GM21786 (cell line): ENCODE results near the gene TMEM147.

Experiments
- ATAC-seq: cut with Tn5 transposase; IDR thresholded peaks from one replicate; pipeline ENCODE4 v1.9.1; 2021; ENCODE audit not compliant: unreplicated experiment

TMEM147 gene, protein sequence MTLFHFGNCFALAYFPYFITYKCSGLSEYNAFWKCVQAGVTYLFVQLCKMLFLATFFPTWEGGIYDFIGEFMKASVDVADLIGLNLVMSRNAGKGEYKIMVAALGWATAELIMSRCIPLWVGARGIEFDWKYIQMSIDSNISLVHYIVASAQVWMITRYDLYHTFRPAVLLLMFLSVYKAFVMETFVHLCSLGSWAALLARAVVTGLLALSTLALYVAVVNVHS

DNA sequence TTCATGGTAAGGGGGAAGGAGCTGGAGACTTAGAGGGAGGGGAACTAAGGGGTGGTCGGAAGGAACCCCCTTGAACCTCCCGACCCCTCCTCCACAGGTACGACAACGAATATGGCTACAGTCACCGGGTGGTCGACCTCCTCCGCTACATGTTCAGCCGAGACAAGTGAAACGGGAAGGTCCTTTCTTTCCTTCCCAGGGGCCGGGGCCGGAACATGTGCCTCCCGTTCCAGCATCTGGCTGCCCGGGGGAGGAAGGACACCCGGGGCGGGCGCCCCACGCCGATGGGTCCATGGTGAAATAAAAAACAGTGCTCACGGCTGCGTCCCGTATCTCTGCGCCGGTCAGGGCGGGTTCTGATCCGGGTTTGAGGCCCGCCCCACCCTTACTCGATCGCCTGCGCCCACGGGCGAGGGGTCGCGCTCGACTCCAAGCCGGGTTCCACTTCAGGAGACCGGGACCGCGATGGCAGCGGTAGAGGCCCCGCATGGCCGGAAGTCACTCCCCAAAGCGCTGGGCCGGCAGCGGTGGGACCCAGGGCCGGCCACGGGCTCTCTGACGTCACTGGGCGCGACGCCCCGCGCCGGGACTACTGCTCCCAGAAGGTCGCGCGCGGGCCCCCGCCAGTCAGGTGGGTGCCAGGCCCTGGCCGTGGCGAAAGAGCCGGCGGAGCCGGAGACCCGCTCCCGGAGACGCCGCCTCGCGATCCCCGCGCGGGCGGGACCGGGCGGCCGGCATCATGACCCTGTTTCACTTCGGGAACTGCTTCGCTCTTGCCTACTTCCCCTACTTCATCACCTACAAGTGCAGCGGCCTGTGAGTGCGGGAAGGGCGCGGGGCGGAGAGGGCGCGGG is at the start of gene TMEM147:
TSS of gene TMEM147 (plus strand) at position 626 of the 854 bp plus-strand sequence. CDS start at position 740, 114 bp downstream.
- ATAC-seq, result peak; percentile 80

DNA sequence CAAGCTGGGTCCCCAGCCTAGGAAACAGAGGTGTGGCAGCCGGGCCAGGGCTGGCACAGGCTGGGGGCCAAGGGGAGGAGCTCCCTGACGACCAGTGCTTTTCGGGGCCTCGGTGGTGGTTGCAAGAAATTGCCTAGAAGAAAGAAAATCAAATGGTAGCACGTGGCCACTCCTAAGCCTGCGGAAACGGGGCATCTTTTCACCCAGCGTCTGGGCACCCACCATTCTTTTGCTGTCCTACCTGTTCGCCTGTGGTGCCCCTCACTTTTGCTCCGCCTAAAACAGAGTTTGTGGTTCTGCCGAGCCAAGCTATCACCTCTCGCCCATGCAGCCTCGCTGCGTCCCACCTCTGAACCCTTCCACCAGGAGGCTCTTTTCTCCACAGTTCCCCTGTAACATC is 48.0 kb upstream of the TMEM147 start:
- no peak for ATAC-seq

DNA sequence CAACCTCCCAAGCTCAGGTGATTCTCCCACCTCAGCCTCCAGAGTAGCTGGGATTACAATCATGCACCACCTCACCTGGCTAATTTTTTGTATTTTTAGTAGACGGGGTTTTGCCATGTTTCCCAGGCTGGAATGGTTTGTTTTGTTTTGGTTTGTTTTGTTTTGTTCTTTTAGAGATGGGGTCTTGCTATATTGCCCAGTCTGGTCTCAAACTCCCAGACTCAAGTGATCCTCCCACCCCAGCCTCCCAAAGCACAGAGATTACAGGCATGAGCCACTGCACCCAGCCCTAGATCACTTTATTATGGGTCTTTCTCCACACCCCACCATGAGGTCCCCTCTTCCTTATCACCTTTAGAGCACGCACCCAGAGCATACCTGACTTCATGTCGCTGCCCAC is 47.2 kb upstream of the TMEM147 start:
- ATAC-seq, result no peak

DNA sequence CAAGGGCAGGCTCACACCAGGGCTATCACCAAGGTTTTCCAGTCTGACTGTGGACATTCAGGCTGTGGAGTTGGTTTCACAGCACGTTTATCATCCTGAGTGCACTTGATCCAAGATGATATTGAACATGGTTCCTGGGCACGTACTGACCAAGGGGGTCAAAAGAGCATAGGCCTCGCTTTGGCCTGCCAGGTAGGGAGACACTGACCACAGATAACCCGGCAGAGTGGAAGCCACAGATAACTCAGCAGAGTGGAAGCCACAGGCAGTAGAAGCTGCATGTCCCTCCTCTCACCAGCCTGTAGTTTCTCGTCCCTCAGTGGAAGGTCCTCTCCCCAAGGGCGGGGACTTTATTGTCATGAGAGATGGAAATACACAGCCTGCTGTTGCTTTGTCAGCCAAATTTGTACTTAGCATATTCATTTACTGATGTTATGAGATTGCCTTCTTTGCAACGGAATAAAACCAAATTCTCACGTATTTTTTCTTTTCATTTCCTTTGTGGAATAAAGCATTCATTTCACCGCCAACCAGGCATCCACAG is 46.4 kb upstream of the TMEM147 start:
- ATAC-seq, result no peak

DNA sequence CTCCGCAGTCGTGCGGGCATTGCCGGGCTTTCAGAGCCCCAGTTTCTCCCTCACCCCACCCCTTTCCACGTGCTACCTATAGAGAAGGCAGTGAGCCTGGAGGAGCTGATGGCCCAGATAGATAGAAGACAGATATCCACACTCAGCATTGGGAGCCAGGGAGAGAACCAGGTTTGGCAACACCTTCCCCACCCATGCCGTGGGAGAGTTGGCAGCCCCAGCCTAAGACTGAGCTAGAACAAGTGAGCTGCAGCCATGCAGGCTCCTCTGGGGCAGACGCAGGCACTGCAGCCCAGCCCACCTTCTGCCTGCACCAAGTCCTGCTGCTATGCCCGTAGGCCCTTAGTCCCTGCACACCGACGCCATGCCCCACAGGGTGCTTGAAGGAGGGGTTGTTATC is 44.8 kb upstream of the TMEM147 start:
- ATAC-seq, result no peak

DNA sequence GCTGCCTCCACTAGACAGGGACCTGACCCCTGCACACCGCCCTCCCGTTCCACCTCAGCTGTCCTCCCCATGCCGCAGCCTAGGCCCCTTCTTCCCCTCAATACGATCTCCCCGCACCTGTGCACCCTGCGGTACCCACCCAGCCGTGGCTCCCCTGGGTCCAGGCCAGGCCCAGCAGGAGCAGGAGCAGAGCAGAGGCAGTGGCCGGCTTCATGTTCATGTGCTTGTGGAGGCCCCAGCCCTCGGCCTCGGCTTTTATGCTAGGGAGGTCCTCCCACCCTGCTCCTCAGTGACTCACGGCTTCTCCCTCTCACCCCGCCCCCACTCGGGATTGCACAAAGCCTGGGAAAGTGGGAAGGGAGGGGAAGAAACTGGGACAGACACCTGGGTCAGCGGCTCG is 43.7 kb upstream of the TMEM147 start:
- no peak for ATAC-seq

DNA sequence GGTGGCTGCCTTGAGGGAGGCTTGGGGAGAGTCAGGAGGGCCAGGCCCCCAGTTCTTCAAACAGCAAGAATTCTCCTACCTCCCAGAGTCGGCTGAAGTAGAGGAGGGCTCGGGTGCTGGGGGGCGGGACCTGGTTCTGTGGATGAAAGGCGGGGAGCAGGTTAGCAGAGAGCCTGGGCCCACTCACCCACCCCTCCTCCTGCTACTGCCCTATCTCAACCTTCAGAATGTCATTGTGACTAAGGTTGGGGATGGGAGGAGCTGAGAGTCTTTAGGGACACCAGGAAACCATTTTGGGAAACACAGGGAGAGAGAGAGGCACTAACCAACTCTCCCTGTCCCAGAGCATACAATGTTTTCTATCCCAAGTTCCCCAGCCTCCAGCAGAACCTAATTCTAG is 42.7 kb upstream of the TMEM147 start:
- ATAC-seq, result no peak

DNA sequence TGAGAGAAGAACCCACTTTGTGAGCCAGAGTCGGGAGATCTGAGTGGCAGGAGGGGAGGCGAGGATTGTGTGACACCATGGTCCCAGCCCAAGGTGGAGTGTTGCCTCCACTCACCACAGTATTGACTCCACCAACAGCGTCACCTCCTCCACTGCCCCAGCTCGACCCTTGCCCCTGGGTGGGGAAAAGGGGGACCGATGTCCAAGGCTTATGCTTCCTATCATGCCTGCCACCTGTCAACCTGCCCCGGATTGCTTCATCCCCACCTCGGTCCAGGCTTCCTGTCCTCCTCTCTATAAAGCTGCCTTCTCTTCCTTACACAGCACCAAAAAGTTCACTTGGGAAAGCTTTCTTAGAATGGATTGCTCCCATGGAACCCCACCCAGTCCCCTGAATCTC is 39.4 kb upstream of the TMEM147 start:
- ATAC-seq, result no peak

DNA sequence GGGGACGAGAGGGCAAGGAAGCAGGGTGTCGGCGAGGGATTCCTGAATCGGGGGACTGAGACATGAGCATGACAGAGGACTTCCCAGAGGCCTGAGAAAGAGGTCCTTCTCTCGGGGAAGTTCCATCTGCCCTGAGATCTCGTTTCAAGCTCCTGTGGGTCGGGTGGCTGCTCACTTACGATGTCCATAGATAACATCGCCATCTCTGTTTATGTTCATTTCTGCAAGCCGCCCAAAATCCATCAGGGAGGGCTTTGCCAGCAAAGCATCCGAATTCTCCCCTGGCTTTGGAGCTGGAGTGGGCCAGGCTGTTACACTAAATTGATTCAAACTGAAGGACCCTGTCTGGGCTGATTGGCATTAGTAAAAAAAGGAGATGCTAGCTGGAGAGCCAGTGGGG is 37.9 kb upstream of the TMEM147 start:
- no peak for ATAC-seq

DNA sequence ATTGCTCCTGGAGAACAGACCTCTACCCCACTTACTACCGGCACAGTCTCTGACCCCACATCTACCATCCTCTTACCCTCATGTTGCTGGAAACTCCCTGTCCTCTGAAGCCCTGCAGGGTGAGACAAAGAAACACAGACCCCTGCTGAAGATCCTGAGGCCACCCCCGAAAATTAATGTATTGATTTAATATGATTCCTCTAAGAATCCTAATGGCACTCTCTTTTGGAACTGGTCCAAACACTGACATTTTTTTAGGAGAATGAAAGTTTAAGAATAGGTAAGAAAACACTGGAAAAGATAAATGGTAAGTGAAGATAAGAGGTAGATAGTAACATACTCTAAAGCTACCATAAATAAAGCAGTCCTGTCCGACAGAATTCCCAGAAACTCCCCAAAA is 37.3 kb upstream of the TMEM147 start:
- no peak for ATAC-seq

DNA sequence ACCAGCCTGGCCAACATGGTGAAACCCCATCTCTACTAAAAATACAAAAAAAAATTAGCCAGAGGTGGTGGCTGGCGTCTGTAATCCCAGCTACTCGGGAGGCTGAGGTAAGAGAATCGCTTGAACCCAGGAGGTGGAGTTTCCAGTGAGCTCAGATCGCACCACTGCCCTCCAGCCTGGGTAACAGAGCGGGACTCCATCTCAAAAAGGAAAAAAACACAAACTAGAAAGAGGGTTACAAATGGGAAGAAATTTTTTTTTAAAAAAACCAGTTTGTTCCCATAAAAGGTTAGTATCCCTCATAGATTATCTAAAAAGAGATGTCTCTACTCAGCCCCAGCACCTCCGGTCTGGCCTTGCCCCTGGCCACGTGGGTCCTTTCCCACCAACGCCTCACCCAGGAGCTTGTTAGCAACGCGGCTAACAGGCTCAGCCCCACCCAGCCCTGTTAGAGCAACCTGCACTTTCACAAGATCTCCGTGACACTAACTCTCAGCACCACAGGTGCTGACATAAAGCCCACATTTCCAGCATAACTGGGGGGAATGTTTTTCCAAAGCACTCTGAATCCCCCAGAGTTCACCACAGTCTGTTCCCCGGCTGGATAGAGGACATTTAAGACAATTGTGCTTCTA is 36.3 kb upstream of the TMEM147 start:
- no peak for ATAC-seq

DNA sequence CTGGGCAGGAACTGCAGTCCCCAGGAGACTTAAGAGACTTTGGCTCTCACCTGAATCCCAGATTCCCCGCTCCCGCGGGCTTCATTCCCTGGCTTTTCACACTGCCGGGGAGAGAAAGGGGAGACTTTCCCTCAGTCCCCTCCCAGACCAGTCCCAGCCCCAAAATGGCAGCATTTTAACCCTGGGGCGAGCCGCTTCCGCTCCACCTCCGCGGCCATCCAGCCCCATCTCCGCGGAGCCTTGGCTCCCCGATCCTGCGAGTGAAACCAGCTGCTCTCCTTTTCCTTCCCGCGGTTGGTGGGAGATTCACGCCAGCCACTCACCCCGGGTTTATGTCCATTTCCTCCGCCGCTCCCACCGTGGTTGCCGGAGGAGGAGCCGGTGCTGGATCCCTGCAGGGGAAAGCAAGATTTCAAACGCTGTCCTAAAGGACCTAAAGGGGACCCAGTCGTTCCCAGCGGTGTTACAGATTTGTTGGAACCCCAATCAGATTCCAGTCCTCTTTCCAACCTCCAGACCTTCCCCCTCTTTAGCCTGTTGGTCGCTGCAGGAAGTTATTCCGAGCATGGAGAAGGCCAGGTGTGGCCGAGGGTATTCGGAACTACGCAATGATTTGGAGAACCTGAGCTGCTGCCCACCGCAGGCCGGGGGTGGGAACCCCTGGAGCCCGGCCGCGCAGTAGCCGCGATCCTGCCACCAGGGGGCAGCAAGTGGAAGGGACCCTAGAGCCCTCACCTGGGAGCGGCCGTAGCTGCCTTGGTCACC is 35.4 kb upstream of the TMEM147 start:
- peak; percentile 66 for ATAC-seq

DNA sequence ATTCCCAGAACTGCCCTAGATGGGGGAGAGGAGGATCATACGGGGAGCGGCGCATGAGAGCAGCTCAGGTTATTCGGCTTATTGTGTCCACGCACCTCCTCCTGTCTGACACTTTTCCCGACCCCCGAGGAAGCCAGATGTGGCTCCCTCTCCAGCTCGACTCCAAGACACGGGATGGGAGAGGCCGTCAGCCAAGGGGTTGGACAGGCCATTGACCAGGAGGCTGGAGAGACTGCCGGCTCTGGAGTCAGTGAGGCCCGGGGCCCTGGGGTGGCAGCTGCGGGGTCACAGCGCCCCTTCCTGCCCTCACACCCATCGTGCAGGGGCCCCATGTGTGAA is 34.8 kb upstream of the TMEM147 start:
- no peak for ATAC-seq

DNA sequence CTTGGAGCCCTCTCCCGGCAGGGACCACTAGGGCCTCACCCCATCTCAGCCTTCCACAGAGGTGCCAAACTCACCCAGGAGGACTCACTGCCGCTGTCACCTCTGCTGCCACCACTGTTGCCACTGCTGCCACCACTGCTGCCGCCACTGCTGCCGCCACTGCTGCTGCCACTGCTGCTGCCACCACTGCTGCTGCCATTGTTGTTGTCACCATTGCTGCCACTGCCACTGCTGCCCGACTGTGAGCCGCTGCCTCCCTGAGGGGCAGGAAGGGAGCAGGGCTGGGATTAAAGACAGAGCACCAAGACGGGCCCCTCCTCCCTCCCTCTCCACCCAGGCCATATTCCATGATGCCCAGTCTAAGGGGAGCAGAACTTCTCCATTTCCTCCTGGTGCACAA is 34.1 kb upstream of the TMEM147 start:
- no peak for ATAC-seq

DNA sequence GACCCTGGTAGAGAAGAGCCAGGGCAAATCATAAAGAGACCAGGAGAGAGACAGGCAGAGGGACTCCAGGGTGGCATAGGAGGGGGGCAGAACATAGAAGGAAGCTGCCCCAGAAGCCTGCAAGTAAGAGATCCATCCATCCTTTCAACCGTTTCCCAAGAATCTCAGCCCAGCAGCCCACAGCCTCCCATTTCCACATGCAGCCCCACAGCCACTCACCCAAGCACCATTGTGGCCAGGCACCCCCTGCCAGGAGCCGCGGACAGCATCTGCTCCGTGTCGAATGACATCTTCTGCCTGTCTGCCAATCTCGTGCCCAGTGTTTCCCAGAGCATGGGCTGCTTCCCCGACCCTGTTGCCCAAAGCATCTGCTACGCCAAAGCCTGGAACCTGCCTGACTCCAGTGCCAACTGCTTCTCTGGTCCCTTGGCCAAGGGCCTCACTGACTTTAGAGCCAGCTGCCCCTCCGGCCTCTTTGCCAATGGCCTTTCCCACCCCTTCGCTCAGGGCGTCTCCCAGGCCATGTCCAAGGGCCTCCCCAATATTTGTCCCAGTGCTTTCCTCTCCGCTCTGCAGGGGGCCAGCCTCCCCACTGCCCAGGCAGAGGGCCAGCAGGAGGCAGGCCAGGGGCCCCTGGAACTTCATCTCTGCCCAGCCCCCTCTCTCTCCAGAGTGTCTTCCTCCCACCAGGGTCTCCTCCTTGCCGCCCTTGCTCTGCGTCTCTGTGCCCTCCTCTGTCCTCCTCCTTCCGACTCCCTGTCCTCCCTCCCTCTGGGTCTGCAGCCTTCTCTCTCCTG is 32.4 kb upstream of the TMEM147 start:
- ATAC-seq, result no peak

DNA sequence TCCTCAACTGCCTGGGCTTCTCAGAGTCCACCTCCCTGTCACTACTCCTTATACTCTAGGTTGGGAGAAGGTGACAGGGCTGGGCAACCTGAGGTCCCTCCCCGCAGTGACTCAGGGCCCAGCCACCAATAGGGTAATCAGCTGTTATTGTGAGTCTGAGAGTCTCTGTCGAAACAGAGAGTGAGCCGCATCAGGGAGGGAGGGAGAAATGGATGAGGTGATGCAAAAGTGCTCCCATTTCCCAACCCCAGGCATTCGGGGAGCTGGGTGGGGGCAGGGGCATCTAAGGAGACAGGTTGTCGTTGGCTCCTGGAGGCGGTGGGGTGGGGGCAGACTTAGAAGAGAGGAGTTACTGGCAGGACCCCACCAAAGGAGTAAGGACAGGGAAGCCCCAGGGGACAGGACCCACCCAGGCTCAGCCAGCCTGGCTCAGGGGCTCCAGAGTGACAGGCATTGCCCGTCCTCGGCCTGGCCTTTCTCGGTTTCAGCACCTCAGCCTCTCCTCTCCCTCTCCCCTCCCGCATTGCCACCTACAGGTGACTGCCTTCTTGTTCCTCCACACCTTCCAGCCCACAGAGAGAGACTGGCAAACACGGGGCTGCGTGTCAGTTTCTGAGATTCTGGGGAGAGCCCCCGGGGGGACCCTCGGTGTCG is 31.7 kb upstream of the TMEM147 start, which contains the start of gene DMKN:
TSS of gene DMKN (minus strand) at position 22 of the 654 bp plus-strand sequence. CDS start 174 bp downstream, outside the sequence.
- ATAC-seq, result no peak

DNA sequence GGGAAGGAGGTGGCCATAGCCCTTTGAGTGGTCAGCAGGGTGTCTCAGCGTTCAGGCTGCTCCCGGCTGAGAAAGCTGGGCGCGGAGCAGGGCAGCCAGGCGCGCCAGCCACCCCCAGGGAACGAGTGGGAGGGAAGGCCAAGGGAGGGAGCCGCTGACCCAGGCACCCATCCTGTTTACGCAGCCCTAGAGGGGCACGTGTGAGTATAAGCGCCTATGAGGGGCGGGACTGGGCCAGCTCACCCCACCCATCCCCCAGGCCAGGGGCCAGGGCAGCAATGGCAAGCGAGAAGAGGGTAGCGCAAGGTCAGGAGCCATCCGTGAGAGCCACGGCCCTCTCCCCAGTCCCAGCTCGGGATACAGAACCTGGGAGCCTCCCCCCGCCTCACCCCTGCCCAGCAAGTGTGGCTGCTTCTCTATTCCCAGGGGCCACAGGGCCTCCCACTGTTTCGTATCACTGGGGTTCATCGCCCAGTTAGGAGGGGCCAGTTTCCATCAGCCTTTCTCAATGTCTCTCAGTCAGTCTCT is 31.1 kb upstream of the TMEM147 start:
- no peak for ATAC-seq

DNA sequence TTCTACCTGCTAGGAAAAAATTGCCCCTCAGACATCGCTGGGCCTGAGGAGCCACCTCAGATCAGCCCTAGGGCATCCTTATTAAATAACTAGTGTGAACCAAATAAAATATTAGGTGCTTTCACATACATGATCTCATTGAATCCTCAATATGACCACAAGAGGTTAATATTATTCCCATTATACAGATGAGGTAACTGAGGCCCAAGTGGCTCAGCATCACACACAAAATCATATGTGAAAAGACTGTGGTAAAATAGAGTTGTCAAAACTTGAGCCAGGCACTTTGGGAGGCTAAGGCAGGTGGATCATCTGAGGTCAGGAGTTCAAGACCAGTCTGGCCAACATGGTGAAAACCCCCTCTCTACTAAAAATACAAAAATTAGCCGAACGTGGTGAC is 29.1 kb upstream of the TMEM147 start:
- ATAC-seq, result no peak

DNA sequence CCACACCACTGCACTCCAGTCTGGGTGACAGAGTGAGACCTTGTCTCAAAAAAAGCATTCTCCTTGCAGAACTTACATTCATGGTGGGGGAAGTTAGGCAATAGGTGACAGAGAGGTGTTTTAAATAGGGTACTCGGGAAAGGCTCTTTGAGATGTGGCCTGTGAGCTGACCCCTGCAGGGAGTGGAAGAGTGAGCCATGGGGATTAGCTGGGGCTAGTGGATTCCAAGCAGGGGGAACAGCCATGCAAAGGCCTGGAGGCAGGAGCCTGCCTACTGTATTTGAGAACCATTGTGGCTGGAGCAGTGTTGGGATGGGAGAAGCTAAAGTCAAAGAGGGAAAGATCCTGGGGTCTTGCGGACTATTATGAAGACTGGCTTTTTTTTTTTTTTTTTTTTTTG is 28.1 kb upstream of the TMEM147 start:
- ATAC-seq, result no peak
